Duodenal mucosa (tissue), 2 donors: ENCODE measurements around the gene HERC6.
A peak's percentile ranks its signal among the peaks of the same experiment; 100 is the strongest.
"Not testable (repeated sequence)": the region's sequence is repeated elsewhere in the genome, so short reads cannot be mapped to it uniquely, and the experiment has no call there.

Experiments
- H3K27ac ChIP-seq: one replicate; pipeline ENCODE4 v1.7.0; 2013; ENCODE audit warnings: low read depth, low read length
- H3K27me3 ChIP-seq, 2 donors: one replicate each; pipeline ENCODE4 v1.7.0; 2013; ENCODE audit warnings: low read length in 2 of 2, control low read depth in 1 of 2; ENCODE audit not compliant: insufficient read depth in 2 of 2, control insufficient read depth in 1 of 2
- H3K36me3 ChIP-seq, 2 donors: one replicate each; pipeline ENCODE4 v1.7.0; 2013; ENCODE audit warnings: low read length in 2 of 2, control low read depth in 1 of 2; ENCODE audit not compliant: insufficient read depth in 2 of 2, control insufficient read depth in 1 of 2
- H3K4me1 ChIP-seq, 2 donors: one replicate each; pipeline ENCODE4 v1.7.0; 2013; ENCODE audit warnings: low read length in 2 of 2, control low read depth in 1 of 2; ENCODE audit not compliant: insufficient read depth in 2 of 2, control insufficient read depth in 1 of 2
- H3K4me3 ChIP-seq, 2 donors: one replicate each; pipeline ENCODE4 v1.7.0; 2013; ENCODE audit warnings: low read length in 2 of 2, low read depth in 1 of 2
- H3K9ac ChIP-seq, 2 donors: one replicate each; pipeline ENCODE4 v1.7.0; 2013; ENCODE audit warnings: low read length in 2 of 2, low read depth in 1 of 2
- H3K9me3 ChIP-seq, 2 donors: one replicate each; pipeline ENCODE4 v1.7.0; 2013; ENCODE audit warnings: low read length in 2 of 2, control low read depth in 1 of 2; ENCODE audit not compliant: control insufficient read depth in 1 of 2

The HERC6 gene

DNA sequence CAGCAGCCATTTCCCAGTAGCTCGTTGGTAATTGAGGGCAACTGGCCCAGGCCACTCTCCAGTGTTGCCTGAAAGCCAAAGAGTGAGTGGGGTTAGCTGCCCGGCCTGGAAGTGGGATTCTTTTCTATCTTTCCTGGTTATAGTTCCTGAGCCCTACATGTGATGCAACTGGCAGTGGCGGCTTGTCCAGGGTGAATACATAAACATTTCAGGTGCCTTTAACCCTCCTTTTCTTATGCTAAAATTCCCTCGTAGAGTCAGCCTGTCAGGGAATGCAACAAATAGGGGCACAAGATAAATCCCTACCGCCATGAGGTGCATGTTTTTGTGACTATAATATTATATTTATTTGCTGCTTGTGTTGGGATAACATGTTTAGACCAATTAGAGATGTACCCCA is 64.8 kb downstream of the HERC6 start:
- Histone ChIP-seq H3K9ac (no peak overlapping the region), H3K4me3 (no peak overlapping the region), H3K27me3 (no peaks in the 10 kb centered on the region), H3K4me1 (no peaks in the 10 kb centered on the region), H3K9me3 (peaks cover 0 to 4% of the 10 kb centered on the region in 2 donors), H3K27ac (no peak overlapping the region), H3K36me3 (peaks cover 7 to 9% of the 10 kb centered on the region in 2 donors)

DNA sequence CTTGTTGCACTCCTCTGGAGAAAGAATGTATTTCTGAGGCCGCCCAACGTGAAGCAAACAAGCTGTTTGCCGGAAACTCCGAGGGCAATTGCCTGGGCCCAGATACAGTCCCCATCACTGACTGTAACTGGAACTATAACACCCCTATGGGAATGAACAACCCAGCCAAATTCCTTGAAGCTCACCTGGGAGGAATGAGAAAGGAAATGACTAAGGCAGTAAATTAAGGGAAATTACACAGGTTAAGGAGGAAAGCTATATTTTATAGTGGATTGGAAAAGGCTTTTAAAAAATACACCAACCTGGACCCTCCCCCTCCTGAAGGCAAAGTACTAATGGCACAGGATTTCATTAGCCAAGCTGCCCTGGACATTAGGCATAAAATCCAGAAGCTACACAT is 66.6 kb downstream of the HERC6 start:
- Histone ChIP-seq H3K27me3 (no peaks in the 10 kb centered on the region), H3K9ac (no peak overlapping the region), H3K36me3 (peaks cover 7% of the 10 kb centered on the region in 2 donors), H3K9me3 (peaks cover 0 to 4% of the 10 kb centered on the region in 2 donors), H3K4me3 (no peak overlapping the region), H3K4me1 (no peaks in the 10 kb centered on the region), H3K27ac (no peak overlapping the region)

DNA sequence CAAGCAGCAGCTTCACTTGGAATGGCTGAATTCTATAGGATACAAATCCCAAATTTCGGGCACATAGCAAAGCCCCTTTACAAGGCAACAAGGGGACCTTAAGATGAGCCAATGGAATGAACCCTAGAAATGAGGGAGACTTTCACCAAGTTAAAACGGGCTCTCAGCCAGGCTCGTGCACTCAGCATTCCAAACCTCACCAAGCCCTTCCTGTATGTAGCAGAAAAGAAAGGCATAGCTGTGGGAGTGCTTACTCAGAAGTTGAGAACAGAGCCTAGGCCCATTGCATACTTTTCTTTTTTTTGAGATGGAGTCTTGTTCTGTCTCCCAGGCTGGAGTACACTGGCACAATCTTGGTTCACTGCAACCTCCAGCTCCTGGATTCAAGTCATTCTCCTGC is 67.5 kb downstream of the HERC6 start:
- Histone ChIP-seq H3K4me1 (no peaks in the 10 kb centered on the region), H3K36me3 (peaks cover 3 to 7% of the 10 kb centered on the region in 2 donors), H3K27me3 (no peaks in the 10 kb centered on the region), H3K4me3 (no peak overlapping the region), H3K9me3 (peaks cover 0 to 4% of the 10 kb centered on the region in 2 donors), H3K27ac (no peak overlapping the region), H3K9ac (no peak overlapping the region)

DNA sequence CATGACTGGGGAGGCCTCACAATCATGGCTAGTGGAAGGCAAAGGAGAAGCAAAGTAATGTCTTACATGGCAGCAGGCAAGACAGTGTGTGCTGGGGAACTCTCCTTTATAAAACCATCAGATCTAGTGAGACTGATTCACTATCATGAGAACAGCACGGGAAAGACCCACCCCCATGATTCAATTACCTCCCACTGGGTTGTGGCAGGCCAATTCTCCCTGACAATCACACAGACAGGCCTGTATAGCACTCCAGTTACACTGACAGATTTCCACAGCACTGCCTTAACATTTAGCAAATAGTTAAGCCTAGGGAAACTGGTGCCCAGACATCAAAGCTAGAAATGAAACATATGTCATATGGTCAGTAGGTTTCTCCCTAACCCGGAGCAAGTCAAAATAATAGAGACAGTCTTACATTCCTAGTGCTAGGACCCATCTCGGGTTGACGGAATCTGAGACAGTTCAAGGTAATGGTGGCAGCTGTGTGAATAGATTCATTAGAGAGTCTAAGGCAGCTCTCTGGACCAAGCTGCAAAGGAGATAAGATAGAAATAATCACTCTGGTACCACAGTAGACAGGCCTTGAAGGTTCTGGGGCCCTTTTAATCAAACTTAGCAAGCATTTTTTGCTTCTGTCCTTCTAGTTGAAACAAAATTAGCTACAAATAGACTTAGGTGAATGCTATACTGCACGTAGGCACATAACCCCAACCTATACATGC is 68.9 kb downstream of the HERC6 start:
- no peak overlapping the region for H3K9ac ChIP-seq
- no peak overlapping the region for H3K4me3 ChIP-seq
- peaks cover 0 to 4% of the 10 kb centered on the region in 2 donors for H3K9me3 ChIP-seq
- peaks cover 2 to 4% of the 10 kb centered on the region in 2 donors for H3K36me3 ChIP-seq
- H3K27me3 ChIP-seq: no peaks in the 10 kb centered on the region
- H3K27ac ChIP-seq: no peak overlapping the region
- no peaks in the 10 kb centered on the region for H3K4me1 ChIP-seq

DNA sequence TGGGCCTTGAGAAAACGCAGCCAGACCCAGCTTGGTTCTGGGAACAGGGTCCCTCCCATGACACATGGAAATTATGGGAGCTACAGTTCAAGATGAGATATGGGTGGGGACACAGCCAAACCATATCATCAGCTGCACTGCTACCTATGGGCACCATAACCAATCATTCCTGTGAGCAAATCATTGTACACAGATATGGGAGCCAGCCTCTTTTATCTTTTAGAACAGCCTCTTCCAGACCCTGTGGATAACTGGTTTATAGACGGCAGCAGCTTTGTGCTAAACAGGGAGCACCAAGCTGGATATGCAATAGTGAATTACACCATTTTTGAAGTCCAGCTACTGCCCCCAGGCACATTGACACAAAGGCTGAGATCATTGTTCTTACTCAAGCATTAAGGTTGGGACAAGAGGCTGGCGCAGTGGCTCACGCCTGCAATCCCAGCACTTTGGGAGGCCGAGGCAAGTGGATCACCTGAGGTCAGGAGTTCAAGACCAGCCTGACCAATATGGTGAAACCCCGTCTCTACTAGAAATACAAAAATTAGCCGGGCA is 69.6 kb downstream of the HERC6 start:
- not testable (repeated sequence) for H3K4me3 ChIP-seq, H3K36me3 ChIP-seq, H3K27me3 ChIP-seq, H3K4me1 ChIP-seq, H3K27ac ChIP-seq, H3K9ac ChIP-seq, H3K9me3 ChIP-seq

DNA sequence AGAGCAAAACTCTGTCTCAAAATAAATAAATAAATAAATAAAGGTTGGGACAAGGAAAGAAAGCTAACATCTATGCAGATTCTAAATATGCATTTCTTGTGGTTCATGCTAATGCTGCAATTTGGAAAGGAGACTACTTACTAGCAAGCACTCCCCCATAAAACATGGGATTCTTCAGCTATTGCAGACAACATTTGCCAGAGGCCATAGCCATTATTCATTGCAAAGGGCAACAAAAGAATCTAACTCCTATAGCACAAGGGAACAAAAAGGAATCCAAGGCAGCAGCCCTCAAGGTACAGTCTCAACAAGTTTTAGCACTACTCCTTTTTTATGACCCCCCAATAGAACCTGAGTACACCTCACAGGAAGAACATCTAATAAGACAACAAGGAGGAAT is 70.2 kb downstream of the HERC6 start:
- no peak overlapping the region for H3K9ac ChIP-seq
- H3K9me3 ChIP-seq: peaks cover 0 to 3% of the 10 kb centered on the region in 2 donors
- H3K27me3 ChIP-seq: no peaks in the 10 kb centered on the region
- no peak overlapping the region for H3K4me3 ChIP-seq
- H3K4me1 ChIP-seq: no peaks in the 10 kb centered on the region
- no peak overlapping the region for H3K27ac ChIP-seq
- no peaks in the 10 kb centered on the region for H3K36me3 ChIP-seq

DNA sequence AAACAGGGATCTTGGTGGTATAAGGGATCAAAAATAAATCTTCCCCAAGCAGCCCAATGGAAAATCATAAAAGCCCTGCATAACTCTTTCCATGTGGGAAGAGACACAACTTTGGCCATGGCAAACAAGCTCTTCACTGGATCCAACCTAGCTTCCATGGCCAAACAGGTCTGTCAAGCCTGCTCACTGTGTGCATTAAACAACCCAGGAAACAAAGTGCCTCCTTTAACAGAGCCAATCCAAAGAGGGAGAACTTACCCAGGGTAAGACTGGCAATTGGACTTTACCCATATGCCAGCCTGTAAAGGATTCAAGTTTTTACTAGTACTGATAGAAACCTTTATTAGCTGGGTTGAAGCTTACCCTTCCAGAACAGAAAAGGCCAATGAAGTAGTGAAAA is 70.6 kb downstream of the HERC6 start:
- no peak overlapping the region for H3K27ac ChIP-seq
- no peak overlapping the region for H3K9ac ChIP-seq
- no peak overlapping the region for H3K4me3 ChIP-seq
- H3K9me3 ChIP-seq: peaks cover 0 to 3% of the 10 kb centered on the region in 2 donors
- no peaks in the 10 kb centered on the region for H3K36me3 ChIP-seq
- H3K4me1 ChIP-seq: no peaks in the 10 kb centered on the region
- no peaks in the 10 kb centered on the region for H3K27me3 ChIP-seq

DNA sequence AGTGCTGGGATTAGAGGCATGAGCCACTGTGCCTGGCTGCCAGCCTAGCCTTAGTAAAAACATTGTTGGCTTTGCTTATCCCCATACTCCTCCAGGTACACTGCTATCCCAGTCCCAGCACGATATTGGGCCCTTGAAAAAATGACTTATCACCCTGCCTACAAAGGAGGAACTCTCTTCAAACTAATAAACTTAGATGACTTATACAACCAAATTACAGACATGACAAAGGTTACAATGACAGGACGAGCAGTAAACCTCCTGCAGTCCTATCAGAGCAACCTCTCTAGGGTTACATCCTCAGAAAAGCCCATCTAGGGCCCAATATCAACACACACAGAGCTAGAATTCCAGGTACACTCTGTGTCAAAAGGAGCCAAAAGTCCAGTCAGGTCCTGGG is 72.6 kb downstream of the HERC6 start:
- Histone ChIP-seq H3K9ac (no peak overlapping the region), H3K4me3 (no peak overlapping the region), H3K36me3 (no peaks in the 10 kb centered on the region), H3K9me3 (peaks cover 0 to 3% of the 10 kb centered on the region in 2 donors), H3K4me1 (peaks cover 0 to 3% of the 10 kb centered on the region in 2 donors), H3K27me3 (no peaks in the 10 kb centered on the region), H3K27ac (no peak overlapping the region)

DNA sequence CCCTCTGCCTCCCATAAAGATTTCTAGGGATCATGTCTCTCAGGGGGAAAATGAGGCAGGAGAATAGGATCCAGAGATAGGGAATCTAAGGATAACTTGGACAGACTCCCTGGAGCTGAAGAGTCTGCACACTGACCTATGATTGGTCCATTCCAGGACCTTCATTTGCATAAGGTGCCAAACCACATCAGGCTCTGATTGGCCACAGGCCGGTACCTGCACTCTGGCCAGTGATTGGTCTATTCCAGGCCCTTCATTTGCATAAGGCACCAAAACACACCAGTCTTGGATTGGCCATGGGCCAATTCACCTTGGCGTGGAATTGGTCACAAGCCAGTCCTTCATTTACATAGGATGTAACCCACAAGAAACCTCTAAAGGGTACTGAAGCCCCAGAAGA is 74.3 kb downstream of the HERC6 start:
- H3K9me3 ChIP-seq: peaks cover 0 to 3% of the 10 kb centered on the region in 2 donors
- no peak overlapping the region for H3K4me3 ChIP-seq
- H3K36me3 ChIP-seq: no peaks in the 10 kb centered on the region
- peaks cover 0 to 3% of the 10 kb centered on the region in 2 donors for H3K27me3 ChIP-seq
- H3K9ac ChIP-seq: no peak overlapping the region
- no peak overlapping the region for H3K27ac ChIP-seq
- peaks cover 0 to 3% of the 10 kb centered on the region in 2 donors for H3K4me1 ChIP-seq

DNA sequence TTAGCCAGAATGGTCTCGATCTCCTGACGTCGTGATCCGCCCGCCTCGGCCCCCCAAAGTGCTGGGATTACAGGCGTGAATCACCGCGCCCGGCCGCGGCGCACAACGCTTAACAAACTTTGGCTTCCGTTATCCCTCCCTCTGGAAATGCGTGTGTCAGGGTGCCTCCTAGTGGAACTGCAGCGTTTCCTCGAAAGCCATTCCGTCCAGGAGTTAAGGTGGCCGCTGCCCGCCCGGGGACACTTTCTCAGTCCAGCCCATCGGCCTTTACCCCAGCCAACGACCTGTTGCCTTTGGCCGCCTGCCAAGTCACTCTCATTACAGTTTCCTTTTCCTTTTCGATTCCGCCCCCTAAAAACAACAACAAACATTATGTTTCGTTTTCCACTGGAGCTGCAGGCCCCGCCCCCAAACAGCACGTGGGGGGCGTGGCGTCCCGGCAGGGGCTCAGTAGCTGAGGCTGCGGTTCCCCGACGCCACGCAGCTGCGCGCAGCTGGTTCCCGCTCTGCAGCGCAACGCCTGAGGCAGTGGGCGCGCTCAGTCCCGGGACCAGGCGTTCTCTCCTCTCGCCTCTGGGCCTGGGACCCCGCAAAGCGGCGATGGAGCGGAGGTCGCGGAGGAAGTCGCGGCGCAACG is 78.1 kb downstream of the HERC6 start, which contains the start of gene HERC5:
Gene HERC5, plus strand, starts transcription at position 450 of the 637 bp plus-strand sequence. Its CDS starts 151 bp downstream, at position 601.
- H3K9ac ChIP-seq: peak within 1 kb of the TSS; percentile 47 to 61

More for the DNA sequence above, 78.1 kb downstream of the HERC6 start, which contains the start of gene HERC5:
- peaks cover 0 to 3% of the 10 kb centered on the region in 2 donors for H3K9me3 ChIP-seq
- peaks cover 0 to 4% of the 10 kb centered on the region in 2 donors for H3K27me3 ChIP-seq
- no peaks in the 10 kb centered on the region for H3K36me3 ChIP-seq
- peak within 1 kb of the TSS; percentile 65 for H3K27ac ChIP-seq
- H3K4me1 ChIP-seq: peaks cover 0 to 3% of the 10 kb centered on the region in 2 donors
- H3K4me3 ChIP-seq: peak within 1 kb of the TSS; percentile 59 to 73
